ENCODE measurements around the gene FOXN3.

The FOXN3 gene

GRCh38 chr14:89330236-89331002 is 86.6 kb downstream of the FOXN3 start:
- no peak for DNase-seq (ENCODE audit: low spot score)

- DNase-seq (ENCODE audit: low spot score), result no peak
Observed at GRCh38 chr14:89327771-89328212, 89.2 kb downstream of the FOXN3 start.

GRCh38 chr14:89325959-89326358 is 91.1 kb downstream of the FOXN3 start:
- no peak for DNase-seq (ENCODE audit: low spot score)

GRCh38 chr14:89325299-89325883 is 91.6 kb downstream of the FOXN3 start:
- DNase-seq (ENCODE audit: low spot score), result no peak

- no peak for DNase-seq (ENCODE audit: low spot score)
Observed at GRCh38 chr14:89324501-89325298, 92.3 kb downstream of the FOXN3 start.

- no peak for DNase-seq (ENCODE audit: low spot score)
Observed at GRCh38 chr14:89320381-89321000, 96.5 kb downstream of the FOXN3 start.

- no peak for DNase-seq (ENCODE audit: low spot score)
Observed at GRCh38 chr14:89319687-89320086, 97.3 kb downstream of the FOXN3 start.

- DNase-seq (ENCODE audit: low spot score), result no peak
Observed at GRCh38 chr14:89317051-89317691, 99.9 kb downstream of the FOXN3 start.

GRCh38 chr14:89315493-89316470 is 101.3 kb downstream of the FOXN3 start:
- DNase-seq (ENCODE audit: low spot score), result no peak

GRCh38 chr14:89314274-89314673 is 102.8 kb downstream of the FOXN3 start:
- DNase-seq (ENCODE audit: low spot score), result no peak

- DNase-seq (ENCODE audit: low spot score), result no peak
Observed at GRCh38 chr14:89312932-89313331, 104.1 kb downstream of the FOXN3 start.

- DNase-seq (ENCODE audit: low spot score), result no peak
Observed at GRCh38 chr14:89310211-89310610, 106.8 kb downstream of the FOXN3 start.

GRCh38 chr14:89309670-89310177 is 107.3 kb downstream of the FOXN3 start:
- no peak for DNase-seq (ENCODE audit: low spot score)

GRCh38 chr14:89308232-89308959 is 108.6 kb downstream of the FOXN3 start:
- no peak for DNase-seq (ENCODE audit: low spot score)

GRCh38 chr14:89307409-89307808 is 109.6 kb downstream of the FOXN3 start:
- DNase-seq (ENCODE audit: low spot score), result no peak

- no peak for DNase-seq (ENCODE audit: low spot score)
Observed at GRCh38 chr14:89304972-89305703, 111.9 kb downstream of the FOXN3 start.

GRCh38 chr14:89304561-89304960 is 112.5 kb downstream of the FOXN3 start:
- DNase-seq (ENCODE audit: low spot score), result no peak

- DNase-seq (ENCODE audit: low spot score), result no peak
Observed at GRCh38 chr14:89303456-89304435, 113.3 kb downstream of the FOXN3 start.

Measured in hematopoietic multipotent progenitor cell treated with erythropoietin and hydrocortisone succinate and interleukin-3 and kit ligand, for 17 days (in vitro differentiated cells).